Measurements from ENCODE around the gene CYP24A1.

The CYP24A1 gene

GRCh38 chr20:54110457-54110856 lies 63.3 kb downstream of the CYP24A1 start:
- no peak for FAIRE-seq

GRCh38 chr20:54110041-54110440 lies 63.7 kb downstream of the CYP24A1 start:
- no peak for FAIRE-seq

- no peak for FAIRE-seq
Measured at GRCh38 chr20:54108817-54109216, 65.0 kb downstream of the CYP24A1 start.

- FAIRE-seq, result no peak
Measured at GRCh38 chr20:54108326-54108642, 65.5 kb downstream of the CYP24A1 start.

GRCh38 chr20:54107600-54108325 lies 66.0 kb downstream of the CYP24A1 start:
- no peak for FAIRE-seq

GRCh38 chr20:54107181-54107580 lies 66.6 kb downstream of the CYP24A1 start:
- FAIRE-seq, result no peak

- FAIRE-seq, result no peak
Measured at GRCh38 chr20:54106162-54106561, 67.6 kb downstream of the CYP24A1 start.

GRCh38 chr20:54105653-54106052 lies 68.1 kb downstream of the CYP24A1 start:
- FAIRE-seq, result no peak

- FAIRE-seq, result no peak
Measured at GRCh38 chr20:54104781-54105180, 69.0 kb downstream of the CYP24A1 start.

- no peak for FAIRE-seq
Measured at GRCh38 chr20:54103762-54104600, 69.8 kb downstream of the CYP24A1 start.

Data from endometrium (tissue), 2 donors.